ENCODE data around the gene CRYL1.

GRCh38 chr13:20426766-20427448 is 98.8 kb downstream of the CRYL1 start:
- TF ChIP-seq CTCF (IDR thresholded peaks at IDR 0.05) (no peak), ZFX (IDR thresholded peaks at IDR 0.05; ENCODE audit: borderline replicate concordance) (no peak)
